Measurements from ENCODE around the gene STARD7.

Gene STARD7

DNA sequence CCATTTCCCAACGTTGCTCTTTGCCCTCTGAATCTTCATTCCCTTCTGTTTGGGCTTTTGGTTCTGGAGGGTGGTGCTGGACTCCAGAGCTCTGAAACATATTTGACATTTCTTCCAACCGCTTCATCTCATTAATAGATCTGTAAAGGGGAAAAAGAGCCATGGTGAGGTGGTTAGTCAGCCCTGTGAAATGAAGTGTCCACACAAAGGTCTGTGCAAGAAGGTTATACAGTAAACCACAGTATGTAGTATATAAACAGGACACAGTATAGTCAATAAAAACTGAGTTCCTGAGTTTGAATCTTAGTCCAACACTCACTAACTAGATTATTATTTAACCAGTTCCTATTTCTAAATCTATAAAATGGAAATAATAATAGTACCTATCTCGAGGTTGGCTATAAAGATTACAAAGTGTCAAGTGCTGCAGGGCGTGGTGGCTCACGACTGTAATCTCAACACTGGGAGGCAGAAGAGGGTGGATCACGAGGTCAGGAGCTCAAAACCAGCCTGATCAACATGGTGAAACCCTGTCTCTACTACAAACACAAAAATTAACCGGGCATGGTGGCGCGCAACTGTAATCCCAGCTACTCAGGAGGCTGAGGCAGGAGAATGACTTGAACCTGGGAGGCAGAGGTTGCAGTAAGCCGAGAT is 13.1 kb downstream of the STARD7 start:
- DNase-seq = no peak

DNA sequence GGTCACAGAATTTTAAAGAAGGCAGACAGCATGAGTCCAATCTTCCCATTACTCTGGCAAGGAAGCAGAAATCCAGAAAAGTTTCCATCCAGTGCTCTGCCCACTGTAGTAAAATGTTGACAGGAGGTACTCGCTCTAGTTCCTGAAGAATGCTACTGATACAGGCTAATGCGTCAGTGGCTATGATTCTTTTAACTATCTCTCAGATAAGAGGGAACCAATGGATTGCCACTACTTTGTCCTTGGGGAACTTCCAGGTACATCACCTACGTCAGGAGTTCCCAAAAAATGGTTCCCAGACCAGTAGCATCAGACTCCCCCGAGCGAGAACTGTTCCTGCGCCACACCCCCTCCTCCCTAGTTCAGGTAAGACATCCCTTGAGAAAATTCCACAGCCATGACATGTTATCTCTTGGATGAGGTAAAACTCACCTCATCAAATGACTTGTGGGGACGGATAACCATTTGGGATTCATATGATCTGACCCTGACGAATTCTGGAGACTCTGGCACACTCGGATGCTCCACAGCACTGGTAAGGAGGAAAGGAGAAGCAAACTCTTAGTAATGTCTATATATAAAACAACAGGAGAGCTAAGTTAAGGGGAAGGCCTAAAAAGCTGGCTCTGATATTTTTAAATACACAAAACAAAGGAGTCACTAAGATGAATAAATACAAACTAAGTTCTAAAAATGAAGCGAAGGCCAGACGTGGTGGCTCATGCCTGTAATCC is 16.5 kb downstream of the STARD7 start:
- DNase-seq = no peak

DNA sequence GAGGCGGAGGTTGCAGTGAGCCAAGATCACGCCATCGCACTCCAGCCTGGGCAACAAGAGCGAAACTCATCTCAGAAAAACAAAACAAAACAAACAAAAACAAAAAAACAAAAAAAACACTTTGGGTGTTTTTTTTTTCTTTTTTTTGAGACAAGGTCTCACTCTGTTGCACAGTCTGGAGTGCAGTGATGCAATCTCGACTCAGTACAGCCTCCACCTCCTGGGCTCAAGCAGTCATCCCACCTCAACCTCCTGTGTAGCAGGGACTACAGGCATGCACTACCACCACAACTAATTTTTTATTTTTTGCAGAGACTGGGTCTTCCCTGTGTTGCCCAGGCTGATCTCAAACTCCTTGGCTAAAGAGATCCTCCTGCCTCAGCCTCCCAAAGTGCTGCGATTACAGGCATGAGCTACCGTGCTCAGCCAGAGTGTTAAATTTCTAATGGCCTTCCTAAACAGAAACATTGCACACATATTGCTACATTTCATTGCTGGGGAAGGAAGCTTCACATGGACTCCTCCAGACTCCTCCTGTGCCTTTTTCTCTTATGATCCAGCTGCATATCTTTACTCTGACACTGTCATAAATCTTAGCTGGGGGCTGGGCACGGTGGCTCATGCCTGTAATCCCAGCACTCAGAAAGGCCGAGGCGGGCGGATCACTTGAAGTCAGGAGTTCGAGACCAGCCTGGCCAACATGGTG is 19.7 kb downstream of the STARD7 start:
- no peak for DNase-seq

DNA sequence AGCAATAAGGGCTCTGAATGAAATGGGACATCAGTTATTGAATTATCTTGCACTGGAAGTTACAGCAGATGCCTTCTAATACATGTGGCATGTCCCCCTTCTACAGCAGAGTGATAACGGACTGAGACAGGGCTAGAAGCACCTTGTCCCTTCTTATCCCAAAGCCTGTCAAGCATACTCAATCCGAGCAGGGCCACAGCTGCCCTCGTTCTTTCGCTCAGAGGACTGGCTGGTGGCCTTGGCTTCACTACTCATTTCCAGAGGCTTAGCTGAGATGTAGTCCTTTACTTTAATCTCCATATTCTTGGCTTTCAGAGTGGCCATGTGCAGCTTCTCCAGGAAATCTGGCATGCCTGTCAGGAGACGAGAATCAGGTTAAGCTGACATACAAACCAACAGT is 22.1 kb downstream of the STARD7 start:
- no peak for DNase-seq

DNA sequence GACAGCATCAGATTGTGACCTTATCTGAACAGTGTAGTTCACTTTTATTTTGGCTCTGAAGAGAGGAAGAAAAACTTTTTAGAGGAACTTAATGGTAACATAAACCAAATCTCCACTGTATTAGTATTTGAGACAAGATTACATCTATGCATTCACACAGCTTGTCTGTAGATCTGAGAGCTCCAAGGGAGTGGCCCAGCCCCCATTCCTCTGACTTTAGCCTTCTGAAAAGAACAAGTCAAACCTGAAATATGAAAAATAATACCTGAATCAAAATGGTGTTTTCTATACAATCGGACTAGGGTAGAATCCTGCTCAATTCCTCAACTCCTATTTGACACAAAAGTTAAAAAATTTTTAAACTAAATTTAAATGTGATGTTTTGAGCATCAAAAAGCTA is 23.1 kb downstream of the STARD7 start:
- DNase-seq = no peak

DNA sequence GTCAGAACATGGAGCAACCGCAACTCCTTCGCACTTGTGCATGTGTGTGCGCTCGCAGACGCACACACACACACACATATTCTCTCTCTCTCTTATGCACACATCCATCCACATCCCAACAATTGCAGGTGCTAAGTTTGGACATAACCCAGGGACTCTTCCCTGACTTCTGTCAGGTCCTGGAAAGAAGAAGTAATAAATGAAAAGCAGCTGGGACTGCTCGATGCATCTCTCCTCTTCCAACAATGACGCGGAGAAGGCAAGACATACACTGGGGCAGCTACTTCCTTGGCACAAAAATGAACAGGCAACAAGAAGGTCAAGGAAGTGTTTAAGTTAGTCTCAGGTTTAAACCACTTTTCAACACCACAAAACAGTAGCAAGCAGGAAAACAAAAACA is 23.6 kb downstream of the STARD7 start:
- DNase-seq = no peak

DNA sequence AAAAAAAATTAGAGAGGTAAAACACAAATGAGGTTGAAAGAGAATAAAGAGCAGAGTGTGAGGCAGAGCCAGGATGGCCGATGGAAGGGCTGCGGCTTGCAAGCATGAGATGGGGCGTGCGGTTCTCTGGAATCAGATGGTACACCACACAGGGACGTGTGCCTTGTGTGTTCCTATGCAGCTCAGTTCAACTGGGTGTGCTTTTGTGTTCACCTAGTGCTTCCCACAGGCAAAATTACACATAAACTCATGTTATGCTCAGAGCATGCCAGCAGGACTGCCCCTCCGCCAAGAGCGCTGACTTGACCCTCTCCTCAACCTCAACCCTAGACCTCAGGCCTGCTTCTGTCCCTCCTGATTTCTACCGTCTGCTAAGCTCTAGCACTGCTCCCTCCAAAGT is 24.4 kb downstream of the STARD7 start:
- no peak for DNase-seq

DNA sequence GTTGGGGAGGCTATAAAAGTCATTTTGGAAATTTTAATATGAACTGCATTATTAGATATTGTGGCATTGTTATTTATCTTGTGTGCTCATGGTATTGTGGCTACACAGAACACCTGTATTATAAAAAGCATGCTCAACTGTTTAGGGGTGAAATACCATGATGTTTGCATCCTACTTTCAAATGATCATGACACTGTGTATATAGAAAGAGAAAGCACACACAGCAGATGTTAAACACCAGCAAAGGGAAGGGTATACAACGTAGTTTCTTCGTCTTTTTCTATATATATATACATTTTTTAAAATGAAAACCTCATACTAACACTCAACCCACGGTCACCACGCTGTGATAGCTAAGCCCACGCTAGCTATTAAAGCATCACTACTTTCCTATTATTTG is 27.1 kb downstream of the STARD7 start:
- DNase-seq = no peak

DNA sequence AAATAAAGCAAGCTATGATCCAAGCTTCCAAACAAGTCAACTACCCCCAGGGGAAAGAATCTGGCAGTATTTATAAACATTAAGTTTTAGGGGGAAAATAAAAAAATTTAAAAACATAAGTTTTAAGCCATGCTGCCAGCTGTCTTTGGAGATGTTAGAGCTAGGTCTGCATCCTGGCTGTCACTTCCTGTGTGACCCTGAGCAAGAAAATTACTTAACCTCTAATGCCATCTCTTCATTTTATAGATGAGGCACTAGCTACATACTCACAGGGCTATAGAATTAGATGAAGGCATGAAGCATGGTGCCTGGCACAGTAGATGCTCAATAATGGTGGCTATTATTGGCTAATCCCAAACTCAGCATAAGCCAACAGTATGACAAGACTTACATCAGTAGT is 28.1 kb downstream of the STARD7 start:
- DNase-seq = no peak

DNA sequence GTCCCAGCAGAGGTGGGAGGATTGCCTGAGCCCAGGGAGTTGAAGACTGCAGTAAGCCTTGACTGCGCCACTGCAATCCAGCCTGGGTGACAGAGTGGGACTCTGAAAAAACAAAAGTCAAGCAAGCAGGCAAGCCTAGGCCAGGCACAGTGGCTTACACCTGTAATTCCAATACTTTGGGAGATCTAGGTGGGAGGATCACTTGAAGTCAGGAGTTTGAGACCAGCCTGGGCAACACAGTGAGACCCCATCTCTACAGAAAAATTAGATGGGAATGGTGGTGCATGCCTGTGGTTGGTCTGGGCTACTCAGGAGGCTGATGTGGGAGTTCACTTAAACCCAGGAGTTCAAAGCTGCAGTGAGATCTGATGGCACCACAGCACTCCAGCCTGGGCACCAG is 28.6 kb downstream of the STARD7 start:
- DNase-seq = no peak

DNA sequence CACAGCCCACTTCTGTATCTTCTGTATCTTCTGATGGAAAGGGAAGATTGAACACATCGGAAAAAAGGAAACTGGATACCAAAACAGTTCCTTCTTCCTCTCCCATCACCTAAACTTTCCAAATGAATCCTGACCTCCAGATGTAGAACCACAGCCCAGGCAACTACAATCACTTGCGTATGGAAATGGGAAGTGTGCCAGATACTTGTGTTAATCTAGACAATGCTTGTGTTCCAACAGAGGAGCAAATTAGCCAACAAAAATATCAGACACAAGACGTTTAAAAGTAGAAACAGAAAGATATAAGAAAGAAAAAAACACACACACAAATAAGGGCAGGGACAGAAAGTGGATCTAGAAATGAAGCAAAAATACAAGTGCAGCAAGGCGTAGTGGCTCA is 32.0 kb downstream of the STARD7 start:
- DNase-seq = no peak

DNA sequence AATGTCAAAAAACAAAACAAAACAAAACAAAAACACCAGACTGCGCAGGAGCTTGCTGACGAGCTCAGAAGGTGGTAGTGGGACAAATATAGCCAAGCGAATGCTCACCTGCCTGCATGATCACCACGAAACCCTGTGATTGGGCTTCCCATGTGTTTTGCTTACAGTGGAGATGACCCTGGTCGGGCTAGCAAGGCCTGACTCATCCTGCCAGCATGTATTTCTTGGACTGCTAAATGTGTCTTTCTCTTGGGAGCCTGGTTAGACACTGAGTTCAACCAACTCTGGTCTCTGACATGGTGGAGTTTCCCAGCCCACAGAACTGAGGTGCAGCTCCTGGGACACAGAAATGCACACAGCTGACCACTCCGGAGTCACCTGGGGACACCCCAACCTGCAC is 32.7 kb downstream of the STARD7 start:
- no peak for DNase-seq

DNA sequence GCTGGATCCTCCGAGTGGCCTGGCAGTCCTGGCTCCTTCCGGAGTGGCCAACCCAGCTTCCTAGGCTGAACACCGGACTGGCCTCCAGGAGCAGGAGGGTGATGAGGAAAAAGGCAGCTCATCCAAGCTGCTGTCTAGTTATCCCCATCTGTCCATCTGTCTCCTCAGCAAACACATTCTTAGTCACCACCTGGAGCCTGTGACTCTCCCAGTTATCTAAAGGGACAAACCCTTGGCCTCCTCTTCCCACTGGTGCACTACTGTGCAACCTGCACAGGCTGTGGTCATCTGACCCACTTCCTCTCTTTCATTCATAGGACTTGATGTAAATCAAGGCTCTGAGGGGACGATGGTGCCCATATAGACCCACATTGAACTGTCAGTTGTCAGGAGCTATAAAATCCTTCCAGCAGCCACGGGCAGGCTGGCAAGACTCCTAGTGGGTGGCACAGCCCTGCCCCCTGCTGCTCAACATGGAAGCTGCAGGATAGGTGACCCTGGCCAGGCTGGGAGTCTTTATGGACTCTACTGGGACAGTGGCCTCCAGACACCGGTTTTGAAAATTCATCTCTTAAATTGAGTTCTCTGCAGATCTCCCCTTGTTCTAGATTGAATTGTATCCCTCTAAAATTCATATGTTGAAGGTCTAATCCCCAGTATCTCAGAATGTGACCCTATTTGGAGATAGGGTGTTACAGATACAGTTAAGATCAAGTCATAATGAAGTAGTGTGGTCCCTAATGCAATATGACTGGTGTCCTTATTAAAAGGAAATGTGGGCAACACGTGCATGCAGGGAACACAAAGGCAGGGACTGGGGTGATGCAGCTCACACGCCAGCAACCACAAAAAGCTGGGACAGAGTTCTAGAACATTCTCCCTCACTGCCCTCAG is 34.1 kb downstream of the STARD7 start:
- peak; percentile 81 for DNase-seq

DNA sequence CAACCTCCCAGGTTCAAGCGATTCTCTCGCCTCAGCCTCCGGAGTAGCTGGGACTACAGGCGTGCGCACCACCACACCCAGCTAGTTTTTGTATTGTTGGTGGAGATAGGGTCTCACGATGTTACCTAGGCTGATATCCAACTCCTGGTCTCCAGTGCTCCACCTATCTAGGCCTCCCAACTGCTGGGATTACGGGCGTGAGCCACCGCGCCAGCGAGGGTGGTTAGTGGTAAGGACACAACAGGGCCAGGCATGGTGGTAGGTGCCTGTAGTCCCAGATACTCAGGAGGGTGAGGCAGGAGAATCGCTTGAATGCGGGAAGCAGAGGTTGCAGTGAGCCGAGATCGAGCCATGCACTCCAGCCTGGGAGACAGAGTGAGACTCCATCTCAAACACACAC is 36.8 kb downstream of the STARD7 start:
- DNase-seq = no peak

DNA sequence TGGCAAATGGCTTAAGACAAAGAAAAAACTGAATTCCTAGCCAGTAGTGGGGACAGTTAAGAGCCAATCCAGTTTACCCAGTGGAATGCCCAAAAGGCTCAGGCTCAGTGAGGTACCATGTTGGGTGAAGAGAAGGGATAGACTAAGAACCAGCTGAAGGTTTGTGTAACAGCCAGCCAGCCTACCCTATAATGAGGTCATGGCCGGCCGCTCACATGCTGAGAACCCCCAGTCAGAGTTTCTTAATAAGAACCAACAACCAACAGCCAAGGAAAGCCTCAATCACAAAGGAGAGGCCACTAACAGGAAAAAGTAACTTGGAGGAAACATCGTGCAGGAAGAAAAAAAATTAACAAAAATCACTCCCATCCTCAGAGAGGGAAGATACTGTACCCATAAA is 38.0 kb downstream of the STARD7 start:
- no peak for DNase-seq

DNA sequence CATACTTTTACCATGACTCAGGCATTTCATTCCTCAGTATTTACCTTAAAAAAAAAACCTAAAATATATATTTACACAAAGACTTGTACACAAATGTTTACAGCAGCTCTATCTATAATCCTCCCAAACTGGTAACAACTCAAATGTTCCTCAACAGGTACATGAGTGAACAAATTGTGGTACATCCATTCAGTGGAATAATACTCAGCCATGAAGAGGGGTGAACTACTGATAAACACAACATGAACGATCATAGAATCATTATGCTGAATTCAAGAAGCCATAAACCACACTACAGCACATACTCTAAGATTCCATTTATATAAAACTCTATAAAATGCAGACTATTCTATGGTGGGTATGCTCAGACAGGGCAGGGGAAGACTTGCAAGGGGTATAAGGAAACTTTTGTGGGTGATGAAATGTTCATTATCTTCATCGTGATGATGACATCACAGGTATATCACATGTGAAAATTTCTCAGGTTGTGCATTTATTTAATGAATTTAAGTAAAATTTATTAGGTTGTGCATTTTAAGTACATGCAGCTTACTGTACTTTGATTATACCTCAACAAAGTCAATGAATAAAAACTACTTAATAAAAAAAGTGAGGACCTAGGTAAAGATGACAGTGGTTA is 38.6 kb downstream of the STARD7 start:
- DNase-seq = no peak

DNA sequence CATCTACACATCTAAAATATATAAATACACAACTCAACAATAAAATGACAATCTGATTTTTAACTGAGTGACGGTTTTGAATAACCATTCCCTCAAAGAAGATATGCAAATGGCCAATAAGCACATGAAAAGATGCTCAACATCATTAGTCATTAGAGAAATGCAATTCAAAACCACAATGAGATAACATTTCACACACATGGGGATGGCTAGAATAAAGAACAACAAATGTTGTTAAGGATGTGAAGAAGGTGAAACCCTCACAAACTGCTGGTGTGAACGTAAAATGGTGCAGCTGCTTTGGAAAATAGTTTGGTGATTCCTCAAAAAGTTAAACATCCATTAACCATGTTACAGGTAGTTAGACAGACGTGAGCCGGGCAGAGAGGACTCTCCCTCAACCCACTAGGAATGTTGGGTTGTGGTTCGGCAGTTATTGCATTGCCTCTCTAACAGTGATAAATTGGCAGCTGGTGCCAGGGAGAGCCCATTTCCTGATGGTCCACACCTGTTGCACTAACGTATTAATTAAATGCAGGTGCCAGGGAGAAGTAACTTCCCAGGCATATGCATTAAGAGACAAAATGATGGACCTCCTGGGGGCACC is 41.1 kb downstream of the STARD7 start:
- DNase-seq = no peak

DNA sequence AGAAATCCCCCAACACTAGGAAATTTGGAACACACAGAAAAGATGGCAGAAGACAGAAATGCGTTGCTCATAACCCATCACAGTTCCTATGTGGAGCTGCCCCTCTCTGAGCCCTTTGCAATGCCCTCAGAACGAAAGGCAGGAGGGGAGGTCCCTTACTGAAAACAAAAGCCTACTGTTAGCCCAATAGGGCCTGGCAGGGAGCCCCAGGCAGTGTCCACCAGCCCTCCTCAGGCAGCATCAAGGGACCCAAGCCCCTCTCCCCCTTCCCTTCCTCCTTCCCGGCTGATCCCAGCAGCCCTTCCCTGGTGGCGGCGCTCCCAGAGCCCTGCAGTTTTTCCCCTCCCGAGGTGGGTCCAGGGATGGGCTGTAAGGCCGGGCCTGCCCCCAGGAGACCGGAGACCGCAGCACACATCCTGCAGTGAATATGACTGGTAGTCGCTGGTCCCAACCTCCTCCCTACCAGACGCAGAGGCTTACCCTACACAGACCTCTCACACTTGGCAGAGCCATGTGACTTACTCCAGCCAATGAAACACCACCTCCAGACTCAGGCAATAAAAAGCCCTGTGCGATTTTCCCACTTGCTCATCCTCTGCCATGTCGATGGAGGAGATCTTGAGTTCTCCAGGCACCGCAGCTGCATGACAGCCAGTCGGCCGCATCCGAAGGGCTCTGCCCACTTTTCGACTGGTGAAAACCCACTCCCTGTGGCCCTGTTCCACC is 44.0 kb downstream of the STARD7 start:
- DNase-seq = no peak

DNA sequence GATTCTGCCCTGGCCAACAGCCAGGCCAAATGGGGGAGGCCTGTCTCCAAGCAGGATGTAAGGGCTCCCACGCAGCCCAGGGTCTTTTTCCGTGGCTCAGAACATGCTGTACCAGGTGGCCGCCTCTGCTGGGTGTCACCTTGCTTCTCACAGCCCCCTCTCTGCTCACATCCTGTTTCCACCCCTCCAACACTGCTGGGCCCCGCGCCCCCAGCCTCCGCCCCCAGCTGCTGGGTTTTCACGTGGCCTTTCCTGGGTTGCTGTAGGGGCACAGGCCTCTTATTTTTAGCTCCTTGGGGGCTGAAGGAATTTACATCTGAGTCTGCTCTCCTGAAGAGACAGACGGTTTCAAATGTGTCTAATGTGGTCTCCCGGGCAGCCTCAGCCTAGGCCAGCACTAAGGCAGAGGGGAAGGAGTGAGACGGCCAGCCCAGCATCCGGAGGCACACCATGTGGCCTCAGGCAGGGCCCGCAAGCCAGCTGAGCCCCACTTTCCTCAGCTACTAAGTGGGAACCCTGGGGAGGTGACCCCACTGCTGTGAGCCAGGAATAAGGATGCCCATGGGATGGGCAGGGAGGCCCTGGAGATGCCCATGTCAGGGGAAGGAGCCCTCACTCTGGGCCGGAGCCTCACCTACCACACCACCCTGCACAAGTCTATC is 44.7 kb downstream of the STARD7 start:
- DNase-seq = no peak

DNA sequence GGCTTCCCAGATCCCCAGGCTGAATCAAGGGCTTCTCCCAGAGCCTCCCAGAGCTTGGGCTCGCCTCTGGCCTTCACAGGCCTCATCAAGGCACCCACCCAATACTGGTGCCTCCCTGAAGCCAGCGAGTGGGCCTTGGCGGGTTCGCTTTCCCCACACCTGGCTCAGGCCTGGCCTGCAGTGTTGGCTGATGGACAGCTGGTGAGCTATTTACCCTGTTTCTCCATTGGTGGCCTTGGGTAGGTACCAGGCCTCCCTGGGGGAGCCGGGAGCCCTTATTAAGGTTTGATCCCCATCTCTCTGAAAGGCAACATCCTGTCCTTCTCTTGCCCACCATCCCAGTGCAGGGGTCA is 45.2 kb downstream of the STARD7 start:
- DNase-seq = no peak

DNA sequence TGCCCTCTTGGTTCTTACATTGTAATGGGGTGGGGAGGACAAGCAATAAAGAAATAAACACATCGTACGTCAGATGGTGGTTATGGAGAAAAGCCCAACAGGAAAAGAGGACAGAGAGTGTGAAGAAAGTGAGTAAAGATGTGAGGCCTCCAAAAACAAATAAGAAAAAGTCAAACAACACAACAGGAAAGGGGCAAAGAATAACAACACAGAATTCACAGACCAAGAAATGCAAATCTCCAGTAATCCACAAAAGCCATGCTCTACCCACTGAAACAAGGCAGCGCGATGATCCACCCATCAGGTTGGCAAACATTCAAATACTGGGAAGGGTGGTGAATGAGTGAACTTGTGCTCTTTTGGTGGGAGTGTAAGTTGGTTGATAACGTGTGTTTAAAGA is 46.7 kb downstream of the STARD7 start:
- DNase-seq = no peak

Measured in OCI-M1 (cell line).